Right lobe of liver (tissue), 6 donors: ENCODE measurements around the gene SRR. TPM values are rescaled to one million over a fixed set of nuclear protein-coding genes. Genes with fewer than 3 reads are reported as not detected.

Experiments
- ATAC-seq, 4 donors: fragments of 200-7000 bp; cut with Tn5 transposase; one replicate each; pipeline ENCODE4 v1.9.1; 2020; ENCODE audit warnings: mild to moderate bottlenecking in 4 of 4, moderate library complexity in 4 of 4
- DNase-seq, 3 donors: peaks; one replicate each; pipeline ENCODE4 v3.0.0-alpha.2; 2020
- H3K27ac ChIP-seq, 3 donors: fragments of 200-600 bp; one replicate each; pipeline ENCODE4 v1.8.0; 2022
- H3K27me3 ChIP-seq, 2 donors: fragments of 200-600 bp; one replicate each; pipeline ENCODE4 v1.8.0; 2022
- H3K36me3 ChIP-seq, 4 donors: fragments of 200-600 bp; sonication (generic) in 1 of 4; one replicate each; pipeline versions ENCODE4 v1.5.1 to v1.8.0; 2017 to 2022; ENCODE audit warnings: control low read depth in 1 of 4
- H3K4me1 ChIP-seq, 4 donors: fragments of 200-600 bp; sonication (generic) in 1 of 4; one replicate each; pipeline versions ENCODE4 v1.5.1 to v1.8.0; 2017 to 2022; ENCODE audit warnings: control low read depth in 1 of 4
- H3K4me3 ChIP-seq, 3 donors: fragments of 200-600 bp; one replicate each; pipeline ENCODE4 v1.8.0; 2022
- H3K9me3 ChIP-seq, 4 donors: fragments of 200-600 bp; sonication (generic) in 1 of 4; one replicate each; pipeline versions ENCODE4 v1.5.1 to v1.8.0; 2017 to 2022; ENCODE audit warnings: control low read depth in 1 of 4
- CTCF ChIP-seq, 4 donors: fragments of 200-600 bp in 3 of 4; fragments of 450-650 bp in 1 of 4; IDR thresholded peaks; one replicate each; pipeline versions ENCODE4 v1.5.1 to v1.8.0; 2016 to 2022; ENCODE audit warnings: antibody characterized with exemption in 4 of 4, mild to moderate bottlenecking in 2 of 4
- POLR2A ChIP-seq: fragments of 450-650 bp; IDR thresholded peaks from one replicate; pipeline ENCODE4 v1.6.1; 2017; ENCODE audit warnings: antibody characterized with exemption, mild to moderate bottlenecking
- WGBS: methylation state at CpG from one replicate; pipeline ENCODE4 v1.1.6; 2018; ENCODE audit warnings: low coverage, low lambda C conversion rate; ENCODE audit not compliant: insufficient coverage; ENCODE audit errors: missing lambda C conversion rate; 5-methylcytosine and 5-hydroxymethylcytosine counted together
- intact Hi-C, 2 donors: fragments of 100-400 bp; cut with DNase I; formaldehyde crosslinking; loops; one replicate each; pipeline versions ENCODE4 v1.11.2 to v1.14.1; 2022
- total RNA-seq, 6 experiments: library from RNA; depleted of rRNA in 2 of 6; stranded (reverse); fragments of >200 nt in 2 of 6; fragmentation: NEBNext Ultra II Directional in 3 of 6; extraction: Animal tissue kit (Norgen Biotek cat#: 25700) in 3 of 6; gene quantifications; one replicate each; pipeline versions ENCODE4 v1.1.0 to v1.2.4, GENCODE V29; 2016 to 2023
- donor health status: DM: no; HTN: yes; CAD: no.
- donor health status: DM: no; HTN: no; CAD: no.
- donor health status: DM: no; HTN: no; CAD: no.
- donor health status: DM: no; HTN: yes; CAD: no.
- donor health status: DM: no; HTN: yes; CAD: no.

The SRR gene
- total RNA-seq, 6 experiments from 2014 or later = 2.7 to 10.9 (median 5.9) TPM

GRCh38 chr17:2351269-2351668 is 47.5 kb downstream of the SRR start:
- H3K9me3 ChIP-seq = no peaks in the 10 kb centered on the region
- 100% methylated on average over 1 of the region's 6 CpGs for WGBS
- no peak for DNase-seq

GRCh38 chr17:2354311-2354710 is 50.6 kb downstream of the SRR start:
- Histone ChIP-seq H3K4me1 (peaks cover 0 to 2% (median 0%) of the 10 kb centered on the region in 4 donors), H3K4me3 (no peak overlapping the region), H3K9me3 (no peaks in the 10 kb centered on the region), H3K27me3 (no peaks in the 10 kb centered on the region), H3K27ac (no peak overlapping the region), H3K36me3 (no peaks in the 10 kb centered on the region)
- DNase-seq (no peak), ATAC-seq (no peak)
- TF ChIP-seq POLR2A (no peak), CTCF (IDR thresholded peaks at IDR 0.05) (no peak)
- WGBS = 75% methylated on average over 8 of the region's 8 CpGs
- intact Hi-C loops = no loop called here

More at GRCh38 chr17:2351269-2351668, 47.5 kb downstream of the SRR start:
- Histone ChIP-seq H3K27ac (no peak overlapping the region), H3K4me1 (peaks cover 2 to 9% (median 5%) of the 10 kb centered on the region in 4 donors), H3K4me3 (no peak overlapping the region), H3K36me3 (no peaks in the 10 kb centered on the region), H3K27me3 (no peaks in the 10 kb centered on the region)
- TF ChIP-seq CTCF (IDR thresholded peaks at IDR 0.05) = no peak
- no peak for TF ChIP-seq POLR2A
- ATAC-seq = no peak
- intact Hi-C loops = no loop called here

GRCh38 chr17:2357237-2357636 is 53.5 kb downstream of the SRR start:
- Histone ChIP-seq H3K4me1 (peaks cover 0 to 2% (median 0%) of the 10 kb centered on the region in 4 donors), H3K27ac (no peak overlapping the region), H3K4me3 (no peak overlapping the region), H3K27me3 (no peaks in the 10 kb centered on the region), H3K36me3 (no peaks in the 10 kb centered on the region), H3K9me3 (no peaks in the 10 kb centered on the region)
- intact Hi-C loops = no loop called here
- ATAC-seq (no peak), DNase-seq (no peak)
- TF ChIP-seq CTCF (IDR thresholded peaks at IDR 0.05) (no peak), POLR2A (no peak)
- 86% methylated on average over 4 of the region's 4 CpGs for WGBS

- no peak for ATAC-seq
- H3K9me3 ChIP-seq = no peaks in the 10 kb centered on the region
- H3K27ac ChIP-seq = no peak overlapping the region
- intact Hi-C loops = no loop called here
- no peak for DNase-seq
- no peaks in the 10 kb centered on the region for H3K27me3 ChIP-seq
- no peak for TF ChIP-seq CTCF (IDR thresholded peaks at IDR 0.05)
- no peak for TF ChIP-seq POLR2A
- H3K4me3 ChIP-seq = no peak overlapping the region
- H3K36me3 ChIP-seq = no peaks in the 10 kb centered on the region
- 95% methylated on average over 4 of the region's 10 CpGs for WGBS
- H3K4me1 ChIP-seq = peaks cover 0 to 1% (median 0%) of the 10 kb centered on the region in 4 donors
Measured at GRCh38 chr17:2357931-2358434, 54.2 kb downstream of the SRR start.
